ENCODE data around the gene AZIN2.

Gene AZIN2

DNA sequence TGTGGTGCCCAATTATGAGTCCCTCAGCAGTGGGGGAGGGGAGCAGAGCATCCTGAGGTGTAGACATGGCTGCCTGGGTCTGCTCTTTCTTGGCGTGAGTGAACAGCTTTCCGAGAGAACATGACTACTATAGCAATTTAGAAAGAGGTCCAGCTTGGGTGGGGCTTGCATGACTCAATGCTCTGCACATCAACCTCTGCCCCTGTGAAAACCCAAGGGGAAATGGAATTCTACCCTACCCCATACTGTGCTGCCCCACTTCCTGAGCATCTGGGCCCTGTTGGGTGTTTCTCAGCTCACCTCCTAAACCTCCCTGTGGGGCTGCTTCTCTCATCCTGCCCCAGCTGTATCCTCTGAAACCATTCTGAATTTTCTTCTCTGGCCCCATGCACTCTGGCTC, 8.2 kb upstream of the AZIN2 start:
- Histone ChIP-seq H3K4me1 (peaks cover 16% of the 10 kb centered on the region), H3K9me3 (no peaks in the 10 kb centered on the region), H3K27ac (no peak overlapping the region), H4K20me1 (no peaks in the 10 kb centered on the region), H3K4me2 (peak overlapping the region; percentile 57), H3K9ac (no peak overlapping the region), H3K27me3 (no peaks in the 10 kb centered on the region), H3K36me3 (no peaks in the 10 kb centered on the region), H3K4me3 (no peak overlapping the region)
- no peak for TF ChIP-seq Cebpa-rat (IDR thresholded peaks at IDR 0.05)

DNA sequence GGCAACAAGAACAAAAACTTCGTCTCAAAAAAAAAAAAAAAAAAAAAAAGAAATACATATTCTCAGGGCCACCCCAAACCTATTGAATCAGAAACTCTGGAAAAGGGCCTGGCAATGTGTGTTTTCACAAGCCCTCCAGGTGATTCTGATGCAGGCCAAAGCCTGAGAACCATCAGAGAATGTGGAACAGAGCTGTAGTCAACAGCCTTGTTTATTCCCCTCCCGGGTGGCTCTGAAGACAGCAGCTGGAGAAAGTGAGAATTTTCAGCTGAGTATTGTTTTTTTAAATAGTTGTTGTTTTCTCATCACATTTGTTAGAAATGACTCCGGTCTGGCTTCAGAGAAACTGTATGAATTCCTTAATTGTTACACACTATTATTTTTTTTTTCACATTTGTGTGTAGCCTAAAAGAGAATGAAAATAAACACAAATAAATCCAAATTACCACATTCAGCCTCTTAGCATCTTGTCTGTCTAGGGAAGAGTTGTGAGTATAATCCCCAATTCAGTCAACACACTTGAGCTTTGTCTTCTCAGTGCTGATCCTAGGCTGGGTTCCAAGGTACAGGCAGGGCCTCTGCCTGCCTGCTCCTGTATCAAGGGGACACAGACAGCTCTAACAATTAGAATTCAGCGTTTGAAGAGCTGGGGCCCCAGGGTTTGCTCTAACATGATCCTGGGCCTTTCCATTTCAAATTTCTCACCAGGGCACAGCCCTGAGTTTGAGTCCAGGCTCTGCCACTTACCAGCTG, 6.6 kb upstream of the AZIN2 start:
- TF ChIP-seq Cebpa-rat (IDR thresholded peaks at IDR 0.05) = no peak
- H3K9me3 ChIP-seq = no peaks in the 10 kb centered on the region
- no peaks in the 10 kb centered on the region for H4K20me1 ChIP-seq
- no peak overlapping the region for H3K4me3 ChIP-seq
- H3K27ac ChIP-seq = no peak overlapping the region
- no peaks in the 10 kb centered on the region for H3K36me3 ChIP-seq
- no peaks in the 10 kb centered on the region for H3K27me3 ChIP-seq
- no peak overlapping the region for H3K4me2 ChIP-seq
- peaks cover 16% of the 10 kb centered on the region for H3K4me1 ChIP-seq
- no peak overlapping the region for H3K9ac ChIP-seq

DNA sequence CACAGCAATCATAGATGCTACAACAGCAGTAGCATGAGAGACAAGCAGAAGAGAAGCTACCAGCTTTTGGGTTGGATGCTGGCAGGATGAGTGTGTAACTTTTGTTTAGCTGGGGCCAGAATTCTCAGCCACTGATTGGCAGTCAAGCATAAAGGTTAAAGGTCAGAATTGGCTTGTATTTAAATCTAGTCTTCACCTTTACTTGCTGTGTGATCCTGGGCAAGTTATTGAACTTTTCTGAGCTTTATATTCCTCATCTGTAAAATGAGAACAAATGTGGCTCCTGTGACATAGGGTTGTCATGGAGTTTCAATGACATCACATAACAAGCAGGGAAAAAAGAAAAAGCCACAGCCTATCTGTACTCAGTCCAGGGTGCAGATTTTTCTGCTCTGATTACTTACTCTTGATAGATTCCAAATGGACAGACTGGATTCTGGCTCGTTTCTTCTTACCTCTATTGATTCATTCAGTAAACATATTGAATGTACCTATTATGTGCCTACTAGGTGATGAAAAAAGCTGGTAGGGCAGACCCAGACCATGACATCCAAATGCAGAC, 2.8 kb upstream of the AZIN2 start:
- H3K27ac ChIP-seq = no peak overlapping the region
- TF ChIP-seq Cebpa-rat (IDR thresholded peaks at IDR 0.05) = no peak
- peaks cover 19% of the 10 kb centered on the region for H3K27me3 ChIP-seq
- H3K36me3 ChIP-seq = no peaks in the 10 kb centered on the region
- no peak overlapping the region for H3K9ac ChIP-seq
- H3K4me1 ChIP-seq = peaks cover 24% of the 10 kb centered on the region
- no peaks in the 10 kb centered on the region for H3K9me3 ChIP-seq
- no peaks in the 10 kb centered on the region for H4K20me1 ChIP-seq
- H3K4me3 ChIP-seq = no peak overlapping the region
- no peak overlapping the region for H3K4me2 ChIP-seq

DNA sequence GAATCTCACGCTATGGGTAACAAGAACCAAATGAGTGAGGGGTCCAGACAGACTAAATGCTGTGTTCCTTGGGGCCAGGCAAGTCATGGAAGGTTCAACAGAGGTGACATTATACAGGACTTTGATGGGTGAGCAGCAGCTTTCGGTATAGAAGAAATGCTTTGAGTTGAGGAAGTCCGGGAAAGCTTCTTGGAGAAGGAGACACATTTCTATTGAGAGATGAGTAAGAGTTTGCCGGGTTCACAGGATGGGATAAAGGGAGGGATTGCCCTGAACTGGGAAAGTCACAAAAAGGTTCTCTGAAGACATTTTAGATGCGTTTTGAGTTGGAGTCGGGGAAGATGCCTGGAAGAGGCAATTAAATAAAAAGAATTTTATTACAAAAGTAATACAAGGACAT, 580 bp upstream of the AZIN2 start:
- peaks cover 18% of the 10 kb centered on the region for H3K4me1 ChIP-seq
- H3K4me2 ChIP-seq = peak overlapping the region; percentile 100
- H3K4me3 ChIP-seq = peak overlapping the region; percentile 76
- no peak overlapping the region for H3K27ac ChIP-seq
- H3K9me3 ChIP-seq = no peaks in the 10 kb centered on the region
- peak overlapping the region; percentile 77 for H3K9ac ChIP-seq
- no peaks in the 10 kb centered on the region for H4K20me1 ChIP-seq
- no peak for TF ChIP-seq Cebpa-rat (IDR thresholded peaks at IDR 0.05)
- no peaks in the 10 kb centered on the region for H3K36me3 ChIP-seq
- peaks cover 19% of the 10 kb centered on the region for H3K27me3 ChIP-seq

DNA sequence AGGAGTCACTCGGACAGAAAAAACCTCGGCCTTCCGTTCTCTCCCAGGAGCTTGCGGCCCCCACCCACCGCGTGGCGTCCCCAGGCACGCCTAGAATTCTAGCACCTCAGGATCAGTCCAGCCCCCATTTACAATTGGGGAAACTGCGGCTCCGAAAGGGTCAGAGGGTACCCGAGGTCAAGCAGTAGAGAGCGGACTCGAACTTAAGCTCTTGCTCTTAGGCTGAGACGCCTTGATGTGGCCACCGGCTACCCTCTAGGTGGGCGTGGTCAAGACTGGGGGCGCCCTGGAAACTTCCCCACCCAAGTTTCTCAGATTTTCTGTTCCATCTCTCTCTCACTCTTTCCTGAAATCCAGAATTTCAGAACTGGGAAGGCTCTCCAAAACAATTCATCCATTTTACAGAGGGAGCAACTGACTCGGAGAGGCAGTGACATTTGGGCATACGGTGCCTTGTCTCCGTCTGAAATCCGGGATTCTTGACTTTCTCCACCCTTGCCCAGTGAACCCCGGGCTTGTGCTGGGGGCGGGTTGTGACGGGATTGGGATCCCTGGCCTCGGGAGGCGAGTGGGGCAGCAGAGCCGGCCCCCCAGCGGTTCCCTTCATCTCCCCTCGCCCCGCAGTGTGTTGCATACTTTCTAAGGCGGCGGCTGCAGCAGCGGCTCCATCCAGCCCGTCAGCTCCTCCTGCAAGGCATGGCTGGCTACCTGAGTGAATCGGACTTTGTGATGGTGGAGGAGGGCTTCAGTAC, 777 bp downstream of the AZIN2 start:
- peaks cover 24% of the 10 kb centered on the region for H3K4me1 ChIP-seq
- no peaks in the 10 kb centered on the region for H4K20me1 ChIP-seq
- H3K9me3 ChIP-seq = no peaks in the 10 kb centered on the region
- peak overlapping the region; percentile 77 for H3K9ac ChIP-seq
- peak overlapping the region; percentile 76 for H3K4me3 ChIP-seq
- no peaks in the 10 kb centered on the region for H3K36me3 ChIP-seq
- peaks cover 19% of the 10 kb centered on the region for H3K27me3 ChIP-seq
- peak overlapping the region; percentile 63; the same call in 1 of the 2 replicates for H3K27ac ChIP-seq
- H3K4me2 ChIP-seq = peak overlapping the region; percentile 100
- no peak for TF ChIP-seq Cebpa-rat (IDR thresholded peaks at IDR 0.05)

DNA sequence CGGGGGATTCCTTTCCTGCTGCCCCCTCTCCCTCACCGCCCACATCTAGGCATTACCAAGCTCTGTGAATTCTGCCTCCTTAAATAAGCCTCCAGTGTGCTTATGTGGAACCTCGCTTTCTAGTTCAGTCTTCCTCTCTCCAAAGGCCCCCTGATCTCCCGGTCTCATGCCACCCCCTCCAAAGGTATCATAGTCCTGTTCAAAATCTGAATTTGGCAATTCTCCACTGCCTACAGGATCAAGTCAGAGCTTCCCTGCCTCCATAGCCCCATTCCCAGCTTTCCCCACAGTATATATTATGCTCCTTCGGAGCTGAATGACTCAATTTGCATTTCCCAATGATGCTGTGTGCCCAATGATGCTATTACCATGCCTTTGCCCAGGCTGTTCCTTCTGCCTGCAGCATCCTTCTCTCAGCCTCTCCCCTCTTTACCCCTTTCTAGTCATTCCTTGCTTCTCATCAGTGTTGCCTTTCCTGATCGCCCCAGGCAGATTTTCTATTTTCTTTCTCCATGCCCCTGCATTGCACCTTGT, 1.7 kb downstream of the AZIN2 start:
- H3K27ac ChIP-seq = no peak overlapping the region
- H3K9ac ChIP-seq = no peak overlapping the region
- H3K4me1 ChIP-seq = peaks cover 28% of the 10 kb centered on the region
- H4K20me1 ChIP-seq = no peaks in the 10 kb centered on the region
- no peak overlapping the region for H3K4me2 ChIP-seq
- peaks cover 19% of the 10 kb centered on the region for H3K27me3 ChIP-seq
- no peaks in the 10 kb centered on the region for H3K9me3 ChIP-seq
- no peaks in the 10 kb centered on the region for H3K36me3 ChIP-seq
- no peak for TF ChIP-seq Cebpa-rat (IDR thresholded peaks at IDR 0.05)
- no peak overlapping the region for H3K4me3 ChIP-seq

DNA sequence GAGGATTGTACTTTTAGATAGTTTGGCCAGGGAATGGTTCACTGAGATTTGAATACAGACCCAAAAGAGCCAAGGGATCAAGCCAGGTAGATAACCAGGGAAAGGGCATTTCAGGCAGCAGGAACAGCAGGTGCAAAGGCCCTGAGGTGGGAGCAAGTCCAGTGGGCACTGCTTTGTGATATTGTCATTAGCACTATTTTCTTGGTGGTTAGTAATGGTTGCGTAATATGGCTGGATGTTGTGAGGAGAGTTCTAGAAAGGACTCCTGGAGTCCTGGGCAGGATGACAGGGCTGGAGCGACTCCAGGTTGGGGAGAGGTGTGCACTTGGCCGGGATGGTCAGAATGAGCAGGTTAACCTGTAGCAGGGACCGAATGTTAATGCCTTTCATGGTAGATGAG, 4.4 kb downstream of the AZIN2 start:
- Histone ChIP-seq H3K27me3 (peaks cover 19% of the 10 kb centered on the region), H3K9ac (no peak overlapping the region), H3K9me3 (no peaks in the 10 kb centered on the region), H3K4me1 (peaks cover 43% of the 10 kb centered on the region), H3K36me3 (no peaks in the 10 kb centered on the region), H4K20me1 (no peaks in the 10 kb centered on the region), H3K4me3 (no peak overlapping the region), H3K27ac (no peak overlapping the region), H3K4me2 (peak overlapping the region; percentile 11; the same call in 1 of the 2 replicates)
- peak; percentile 85 for TF ChIP-seq Cebpa-rat (IDR thresholded peaks at IDR 0.05)

DNA sequence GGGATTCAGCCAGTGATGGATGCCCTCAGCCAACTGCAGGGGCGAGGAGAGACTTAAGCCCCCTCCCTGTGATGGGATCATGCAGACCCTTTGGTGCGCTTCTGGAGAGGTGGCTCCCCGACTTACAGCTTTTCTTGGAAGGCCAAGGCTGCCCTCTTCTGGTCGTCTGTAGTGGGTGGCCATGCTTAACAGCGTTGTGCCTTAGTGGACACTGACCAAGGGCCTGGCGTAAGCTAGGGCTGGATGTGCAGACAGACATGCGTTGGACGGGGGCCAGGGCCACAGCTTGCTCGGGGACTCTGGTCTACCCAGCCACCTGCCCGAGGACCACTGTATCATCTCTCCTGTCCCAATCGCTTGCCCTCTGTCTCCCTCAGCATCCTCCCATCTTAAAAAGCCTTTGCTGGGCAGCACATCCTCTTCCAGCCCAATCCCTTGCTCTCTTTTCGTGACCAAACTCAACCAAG, 5.5 kb downstream of the AZIN2 start:
- no peak overlapping the region for H3K4me2 ChIP-seq
- no peaks in the 10 kb centered on the region for H3K36me3 ChIP-seq

DNA sequence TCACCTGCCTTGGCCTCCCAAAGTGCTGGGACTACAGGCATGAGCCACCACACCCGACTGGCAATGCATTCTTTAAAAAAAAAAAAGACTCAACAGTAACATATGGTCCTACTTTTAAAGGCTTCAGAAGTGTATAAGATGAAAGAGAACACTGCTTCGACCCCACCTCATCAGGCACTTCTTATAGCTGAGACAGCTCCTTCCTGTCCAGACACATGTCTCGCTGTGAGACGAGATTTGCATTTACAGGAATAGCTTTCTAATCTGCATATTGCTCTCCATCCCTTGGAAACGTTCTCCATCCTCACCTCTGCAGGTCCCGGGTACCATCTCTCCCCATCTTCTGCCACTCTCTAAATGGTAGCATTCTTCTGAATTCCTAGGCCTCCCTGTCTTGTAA, 6.7 kb downstream of the AZIN2 start:
- no peaks in the 10 kb centered on the region for H3K36me3 ChIP-seq
- no peaks in the 10 kb centered on the region for H4K20me1 ChIP-seq
- H3K27me3 ChIP-seq = peaks cover 2% of the 10 kb centered on the region; the same call in 1 of the 2 replicates
- no peak overlapping the region for H3K27ac ChIP-seq
- H3K9me3 ChIP-seq = no peaks in the 10 kb centered on the region
- no peak for TF ChIP-seq Cebpa-rat (IDR thresholded peaks at IDR 0.05)
- peak overlapping the region; percentile 52 for H3K4me2 ChIP-seq
- H3K9ac ChIP-seq = peak overlapping the region; percentile 2; the same call in 1 of the 2 replicates
- no peak overlapping the region for H3K4me3 ChIP-seq
- peaks cover 27% of the 10 kb centered on the region for H3K4me1 ChIP-seq

More for the DNA sequence above, 5.5 kb downstream of the AZIN2 start:
- Histone ChIP-seq H3K4me3 (no peak overlapping the region), H4K20me1 (no peaks in the 10 kb centered on the region), H3K9me3 (no peaks in the 10 kb centered on the region), H3K9ac (no peak overlapping the region), H3K4me1 (peaks cover 35% of the 10 kb centered on the region), H3K27ac (no peak overlapping the region), H3K27me3 (peaks cover 15% of the 10 kb centered on the region)
- TF ChIP-seq Cebpa-rat (IDR thresholded peaks at IDR 0.05) = no peak
